ENCODE results near the gene UBE2Q2. TPM values are rescaled to one million over a fixed set of nuclear protein-coding genes. Genes with fewer than 3 reads are reported as not detected.

The UBE2Q2 gene
- total RNA-seq, 2 experiments from 2014 or later: 17.6 to 18.8 TPM

- Mint-ChIP-seq H3K4me1 (peaks cover 18% of the 10 kb centered on the region), H3K27ac (peak overlapping the region; percentile 47), H3K4me3 (peak overlapping the region; percentile 35), H3K27me3 (no peaks in the 10 kb centered on the region), H3K36me3 (no peaks in the 10 kb centered on the region), H3K9me3 (no peaks in the 10 kb centered on the region)
- no peak for DNase-seq
These were observed 25.9 kb upstream of the UBE2Q2 start for GRCh38 chr15:75817138-75817935.

- H3K27ac Mint-ChIP-seq: no peak overlapping the region
- H3K4me1 Mint-ChIP-seq: peaks cover 18% of the 10 kb centered on the region
- H3K4me3 Mint-ChIP-seq: no peak overlapping the region
- no peak for DNase-seq
- no peaks in the 10 kb centered on the region for H3K36me3 Mint-ChIP-seq
- no peaks in the 10 kb centered on the region for H3K9me3 Mint-ChIP-seq
- H3K27me3 Mint-ChIP-seq: no peaks in the 10 kb centered on the region
These were observed 23.0 kb upstream of the UBE2Q2 start for GRCh38 chr15:75820206-75820605.

GRCh38 chr15:75821786-75822345 lies 21.4 kb upstream of the UBE2Q2 start:
- H3K27ac Mint-ChIP-seq: no peak overlapping the region
- H3K9me3 Mint-ChIP-seq: no peaks in the 10 kb centered on the region
- H3K27me3 Mint-ChIP-seq: no peaks in the 10 kb centered on the region
- peaks cover 11% of the 10 kb centered on the region for H3K4me1 Mint-ChIP-seq
- no peak for DNase-seq
- H3K4me3 Mint-ChIP-seq: no peak overlapping the region
- no peaks in the 10 kb centered on the region for H3K36me3 Mint-ChIP-seq

GRCh38 chr15:75822685-75823278 lies 20.5 kb upstream of the UBE2Q2 start:
- Mint-ChIP-seq H3K4me1 (peaks cover 5% of the 10 kb centered on the region), H3K27ac (no peak overlapping the region)

GRCh38 chr15:75823860-75824613 lies 19.2 kb upstream of the UBE2Q2 start:
- H3K4me1 Mint-ChIP-seq: peaks cover 2% of the 10 kb centered on the region
- no peaks in the 10 kb centered on the region for H3K9me3 Mint-ChIP-seq
- no peak overlapping the region for H3K27ac Mint-ChIP-seq
- DNase-seq: no peak
- no peaks in the 10 kb centered on the region for H3K27me3 Mint-ChIP-seq
- H3K4me3 Mint-ChIP-seq: no peak overlapping the region
- no peaks in the 10 kb centered on the region for H3K36me3 Mint-ChIP-seq

More at GRCh38 chr15:75822685-75823278, 20.5 kb upstream of the UBE2Q2 start:
- Mint-ChIP-seq H3K9me3 (no peaks in the 10 kb centered on the region), H3K36me3 (no peaks in the 10 kb centered on the region), H3K27me3 (no peaks in the 10 kb centered on the region), H3K4me3 (no peak overlapping the region)
- no peak for DNase-seq

GRCh38 chr15:75827691-75828090 lies 15.6 kb upstream of the UBE2Q2 start:
- Mint-ChIP-seq H3K36me3 (no peaks in the 10 kb centered on the region), H3K4me3 (no peak overlapping the region), H3K4me1 (peaks cover 3% of the 10 kb centered on the region), H3K27ac (no peak overlapping the region), H3K27me3 (no peaks in the 10 kb centered on the region), H3K9me3 (no peaks in the 10 kb centered on the region)
- no peak for DNase-seq

GRCh38 chr15:75828429-75828828 lies 14.8 kb upstream of the UBE2Q2 start:
- no peak for DNase-seq
- Mint-ChIP-seq H3K4me1 (peaks cover 3% of the 10 kb centered on the region), H3K4me3 (no peak overlapping the region), H3K27ac (no peak overlapping the region), H3K27me3 (no peaks in the 10 kb centered on the region), H3K36me3 (no peaks in the 10 kb centered on the region), H3K9me3 (no peaks in the 10 kb centered on the region)

- H3K4me1 Mint-ChIP-seq: peaks cover 3% of the 10 kb centered on the region
These were observed 12.1 kb upstream of the UBE2Q2 start for GRCh38 chr15:75830910-75831805.

DNA sequence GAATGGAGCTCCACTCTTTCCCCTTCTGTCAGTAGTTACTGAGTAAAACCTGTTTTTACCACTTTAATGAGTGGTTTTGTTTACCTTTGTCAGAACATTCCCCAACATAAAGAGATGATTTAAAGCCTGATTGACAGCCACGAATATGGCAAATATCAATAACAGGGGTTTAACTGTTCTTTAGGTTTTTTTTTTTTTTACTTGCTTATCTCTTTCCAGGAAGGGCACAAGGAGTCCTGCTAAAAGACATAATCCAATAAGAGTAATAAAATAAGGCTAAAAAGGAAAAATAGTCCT lies 11.5 kb upstream of the UBE2Q2 start:
- Mint-ChIP-seq H3K4me3 (no peak overlapping the region), H3K4me1 (peaks cover 3% of the 10 kb centered on the region), H3K27me3 (no peaks in the 10 kb centered on the region), H3K27ac (no peak overlapping the region), H3K36me3 (no peaks in the 10 kb centered on the region), H3K9me3 (no peaks in the 10 kb centered on the region)
- DNase-seq: no peak

More at GRCh38 chr15:75830910-75831805, 12.1 kb upstream of the UBE2Q2 start:
- no peak for DNase-seq
- Mint-ChIP-seq H3K27ac (no peak overlapping the region), H3K36me3 (no peaks in the 10 kb centered on the region), H3K27me3 (no peaks in the 10 kb centered on the region), H3K4me3 (no peak overlapping the region), H3K9me3 (no peaks in the 10 kb centered on the region)

DNA sequence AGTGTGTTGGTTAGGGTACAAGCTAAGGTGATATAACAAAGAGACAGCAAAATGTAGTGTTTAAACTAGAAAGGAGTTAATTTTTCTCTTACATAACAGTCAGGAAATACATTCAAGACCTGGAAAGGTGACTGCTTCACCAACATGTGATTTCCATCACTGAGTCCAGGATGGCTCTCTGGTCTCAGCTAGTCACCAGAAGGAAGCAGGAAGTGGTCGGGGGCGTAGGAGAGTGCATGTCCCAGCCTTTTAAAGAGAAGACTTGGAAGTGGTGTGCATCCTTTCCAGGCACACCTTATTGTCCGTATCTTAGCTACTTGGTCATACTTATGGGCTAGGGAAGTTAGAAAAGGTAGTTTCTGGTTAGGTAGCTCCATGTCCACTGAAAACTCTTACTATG lies 11.1 kb upstream of the UBE2Q2 start:
- no peak overlapping the region for H3K27ac Mint-ChIP-seq

DNA sequence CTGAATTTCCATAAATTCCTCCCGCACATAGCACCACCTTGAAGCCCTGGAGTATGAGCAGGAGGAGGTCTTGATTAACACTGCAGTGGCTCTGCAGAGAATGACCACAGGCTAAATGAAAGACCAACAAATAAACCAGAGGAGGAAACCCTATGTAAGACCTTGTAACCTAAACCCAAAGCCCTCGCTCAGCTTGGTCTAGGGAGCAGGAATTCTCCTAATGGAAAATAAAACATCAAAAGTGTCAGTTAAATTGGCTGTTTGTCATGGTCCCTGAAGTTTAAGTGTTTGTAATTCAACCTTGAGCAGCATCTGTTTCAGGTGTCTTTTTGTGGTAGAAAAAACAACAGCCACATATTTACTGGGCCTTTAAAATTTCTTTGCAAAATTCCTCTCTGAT lies 9.2 kb upstream of the UBE2Q2 start:
- Mint-ChIP-seq H3K4me1 (peaks cover 3% of the 10 kb centered on the region), H3K9me3 (no peaks in the 10 kb centered on the region), H3K27me3 (no peaks in the 10 kb centered on the region), H3K27ac (no peak overlapping the region), H3K4me3 (no peak overlapping the region), H3K36me3 (no peaks in the 10 kb centered on the region)
- DNase-seq: no peak

More for the DNA sequence above, 11.1 kb upstream of the UBE2Q2 start:
- H3K9me3 Mint-ChIP-seq: no peaks in the 10 kb centered on the region
- no peaks in the 10 kb centered on the region for H3K36me3 Mint-ChIP-seq
- DNase-seq: no peak
- H3K27me3 Mint-ChIP-seq: no peaks in the 10 kb centered on the region
- H3K4me1 Mint-ChIP-seq: peaks cover 3% of the 10 kb centered on the region
- H3K4me3 Mint-ChIP-seq: no peak overlapping the region

GRCh38 chr15:75835990-75836958 lies 7.0 kb upstream of the UBE2Q2 start:
- no peak overlapping the region for H3K27ac Mint-ChIP-seq
- H3K4me3 Mint-ChIP-seq: no peak overlapping the region
- H3K27me3 Mint-ChIP-seq: peaks cover 4% of the 10 kb centered on the region
- no peak for DNase-seq
- H3K9me3 Mint-ChIP-seq: no peaks in the 10 kb centered on the region
- H3K4me1 Mint-ChIP-seq: peaks cover 3% of the 10 kb centered on the region
- no peaks in the 10 kb centered on the region for H3K36me3 Mint-ChIP-seq

- no peak overlapping the region for H3K4me3 Mint-ChIP-seq
- no peak overlapping the region for H3K27ac Mint-ChIP-seq
- peak; percentile 44 for DNase-seq
- H3K4me1 Mint-ChIP-seq: no peaks in the 10 kb centered on the region
- H3K27me3 Mint-ChIP-seq: peaks cover 10% of the 10 kb centered on the region
- no peaks in the 10 kb centered on the region for H3K9me3 Mint-ChIP-seq
- no peaks in the 10 kb centered on the region for H3K36me3 Mint-ChIP-seq
These were observed 6.3 kb upstream of the UBE2Q2 start for GRCh38 chr15:75836959-75837334.

DNA sequence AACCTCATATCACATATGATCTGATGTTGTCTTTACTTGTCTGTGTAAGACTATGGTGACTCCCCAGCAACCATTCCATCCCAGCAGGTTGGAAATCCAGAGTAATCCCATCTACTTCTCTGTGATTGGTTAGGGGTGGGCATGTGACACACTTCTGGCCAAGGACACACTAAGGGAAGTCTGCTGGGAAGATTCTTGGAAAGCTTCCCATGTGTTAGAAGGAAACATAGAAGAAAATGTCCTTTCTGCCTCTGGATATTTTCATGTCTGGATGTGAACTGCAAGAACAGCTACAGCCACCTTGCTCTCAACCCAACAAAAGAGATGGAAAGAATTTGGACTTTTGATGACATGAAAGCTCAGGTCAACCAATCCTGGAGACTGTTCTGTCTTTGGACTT lies 2.6 kb upstream of the UBE2Q2 start:
- H3K27ac Mint-ChIP-seq: no peak overlapping the region
- H3K4me3 Mint-ChIP-seq: no peak overlapping the region
- peaks cover 18% of the 10 kb centered on the region for H3K27me3 Mint-ChIP-seq

More for the DNA sequence above, 2.6 kb upstream of the UBE2Q2 start:
- Mint-ChIP-seq H3K36me3 (peaks cover 8% of the 10 kb centered on the region), H3K9me3 (no peaks in the 10 kb centered on the region), H3K4me1 (peaks cover 18% of the 10 kb centered on the region)
- no peak for DNase-seq
